Hematopoietic multipotent progenitor cell treated with erythropoietin and hydrocortisone succinate and interleukin-3 and kit ligand, for 8 days (in vitro differentiated cells): ENCODE data around the gene CEP43.

Experiments
- DNase-seq: peaks from one replicate; pipeline ENCODE4 v3.0.0-alpha.2; 2015

Gene CEP43

DNA sequence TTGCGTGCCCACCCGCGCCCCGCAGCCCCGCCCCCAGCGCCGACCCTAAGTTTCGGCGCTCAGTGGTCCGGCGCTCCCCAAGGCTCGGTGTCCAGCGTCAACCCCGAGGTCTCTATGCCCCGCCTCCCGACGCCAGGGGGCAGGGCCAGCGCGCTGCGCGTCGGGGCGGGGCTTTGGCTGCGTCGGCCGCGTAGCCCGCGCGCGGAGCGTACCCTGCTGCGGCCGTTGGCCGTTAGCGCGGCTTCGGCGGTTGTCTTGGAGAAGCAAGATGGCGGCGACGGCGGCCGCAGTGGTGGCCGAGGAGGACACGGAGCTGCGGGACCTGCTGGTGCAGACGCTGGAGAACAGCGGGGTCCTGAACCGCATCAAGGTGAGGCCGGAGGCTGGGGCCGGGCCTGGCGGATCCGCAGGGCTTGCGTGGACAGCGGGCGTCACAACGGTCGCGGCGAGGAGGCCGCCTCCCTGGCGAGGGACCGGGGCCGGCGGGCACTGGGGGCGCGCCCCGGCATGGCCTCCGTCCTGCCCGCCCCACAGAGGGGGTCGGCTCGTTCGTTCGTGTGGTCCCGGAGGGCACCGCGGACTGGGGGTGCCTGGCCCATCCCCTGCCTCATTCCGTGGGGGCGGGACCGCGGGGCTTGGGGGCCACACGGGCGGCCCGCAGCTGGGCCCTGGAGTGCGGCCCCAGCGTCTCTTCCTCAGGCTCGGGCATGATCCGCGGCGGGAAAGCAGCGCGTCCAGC, at the start of gene CEP43:
TSS of gene CEP43 (plus strand) at position 253 of the 739 bp plus-strand sequence. CDS start at position 269, 16 bp downstream.
- DNase-seq = peak; percentile 94

- DNase-seq = no peak
Measured at GRCh38 chr6:166949528-166950442, 49.4 kb upstream of the CEP43 start.

DNA sequence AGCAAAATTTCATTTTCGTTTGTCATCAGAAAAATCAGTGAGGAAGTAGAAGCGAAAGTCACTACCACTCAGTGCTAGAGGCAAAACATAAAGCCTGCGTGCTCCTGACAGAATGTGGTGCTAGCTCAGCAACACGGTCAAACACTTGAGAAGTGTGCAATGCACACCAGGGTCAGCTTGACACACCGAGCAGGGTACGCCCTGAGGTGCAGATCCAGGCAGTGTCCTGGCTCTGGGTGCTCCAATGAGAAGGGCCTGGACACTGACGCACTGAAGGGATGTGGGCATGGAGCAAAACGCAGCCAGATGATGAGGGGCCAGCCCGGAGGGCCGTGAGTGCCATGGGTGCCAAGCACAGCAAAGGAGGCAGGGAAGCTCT, 48.8 kb upstream of the CEP43 start:
- DNase-seq = no peak

DNA sequence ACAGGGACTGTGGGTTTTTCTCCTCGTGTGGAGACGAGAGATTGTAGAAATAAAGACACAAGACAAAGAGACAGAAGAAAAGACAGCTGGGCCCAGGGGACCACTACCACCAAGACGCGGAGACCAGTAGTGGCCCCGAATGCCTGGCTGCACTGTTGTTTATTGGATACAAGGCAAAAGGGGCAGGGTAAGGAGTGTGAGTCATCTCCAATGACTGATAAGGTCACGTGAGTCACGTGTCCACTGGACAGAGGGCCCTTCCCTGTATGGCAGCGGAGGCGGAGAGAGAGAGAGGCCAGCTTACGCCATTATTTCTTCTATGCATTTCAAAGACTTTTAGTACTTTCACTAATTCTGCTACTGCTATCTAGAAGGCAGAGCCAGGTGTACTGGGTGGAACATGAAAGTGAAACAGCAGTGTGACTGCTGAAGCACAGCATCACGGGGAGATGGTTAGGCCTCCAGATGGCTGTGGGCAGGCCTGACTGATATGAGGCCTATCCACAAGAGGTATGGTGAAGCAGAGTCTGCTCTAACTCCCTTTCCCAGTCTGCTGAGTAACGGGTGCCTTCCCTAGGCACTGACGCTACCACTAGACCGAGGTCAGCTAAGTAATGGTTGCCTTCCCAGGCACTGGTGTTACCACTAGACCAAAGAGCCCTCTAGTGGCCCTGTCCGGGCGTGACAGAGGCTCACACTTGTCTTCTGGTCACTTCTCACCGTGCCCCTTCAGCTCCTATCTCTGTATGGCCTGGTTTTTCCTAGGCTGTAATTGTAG, 48.1 kb upstream of the CEP43 start:
- DNase-seq = peak; percentile 75

GRCh38 chr6:166951670-166952060, 47.5 kb upstream of the CEP43 start:
- DNase-seq = no peak

DNA sequence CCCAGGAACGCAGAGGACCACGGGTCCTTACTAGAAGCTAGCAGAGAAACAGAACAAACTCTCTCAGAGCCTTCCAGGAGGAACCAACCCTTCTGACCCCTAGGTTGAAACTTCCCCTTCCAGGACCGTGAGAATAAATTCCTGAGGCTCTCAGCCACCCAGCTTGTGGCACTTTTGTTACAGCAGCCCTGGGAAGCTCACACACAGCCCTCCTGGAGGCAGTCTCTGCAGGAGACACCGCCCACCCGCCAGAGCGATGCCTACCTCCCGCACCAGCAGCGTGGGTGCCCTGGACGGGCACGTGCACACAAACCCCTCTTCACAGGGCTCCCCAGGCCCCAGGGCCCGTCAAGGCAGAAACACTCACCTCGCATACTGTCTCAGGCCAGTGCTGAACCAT, 47.1 kb upstream of the CEP43 start:
- no peak for DNase-seq

DNA sequence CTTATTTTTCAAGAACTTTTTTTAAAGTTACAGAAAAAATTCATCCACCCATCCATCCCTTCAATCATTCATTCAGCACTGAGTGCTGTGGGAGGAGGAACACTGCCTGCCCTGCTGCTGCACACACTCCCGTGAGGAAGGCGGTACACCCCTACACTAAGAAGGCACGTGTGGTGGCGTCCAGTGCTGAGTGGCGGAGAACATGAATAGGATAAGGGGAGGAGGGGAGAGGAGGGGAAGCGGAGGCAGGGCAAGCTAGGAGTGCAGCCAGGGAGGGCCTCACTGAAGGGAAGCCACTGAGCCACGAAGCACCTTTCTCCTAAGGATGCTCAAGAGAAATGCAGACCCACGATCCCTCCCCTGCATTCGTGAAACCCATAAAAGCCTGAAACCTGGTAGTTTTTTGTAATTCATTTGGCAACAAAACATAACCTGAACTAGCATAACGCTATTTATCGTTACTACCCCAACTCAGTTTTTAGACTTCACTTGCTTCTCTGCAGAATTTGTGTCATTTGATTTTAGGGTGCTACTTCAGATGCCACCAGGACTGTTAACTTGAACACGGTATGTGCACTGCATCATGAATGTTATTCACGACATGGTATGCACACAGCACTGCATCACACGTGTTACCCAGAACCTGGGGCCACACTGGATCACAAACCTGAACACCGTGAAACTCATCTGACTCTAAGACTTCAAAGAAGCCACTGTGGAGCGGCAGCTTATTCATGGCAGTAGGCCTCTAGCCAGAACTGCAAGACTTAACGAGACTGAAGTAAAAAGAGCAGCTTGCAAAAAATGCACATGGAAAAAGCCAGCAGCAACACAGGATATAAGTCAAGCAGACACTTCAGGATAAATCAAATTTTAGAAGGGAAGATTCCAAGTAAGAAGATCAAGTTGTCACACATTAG, 46.4 kb upstream of the CEP43 start:
- DNase-seq = no peak

GRCh38 chr6:166954118-166954713, 45.0 kb upstream of the CEP43 start:
- DNase-seq = no peak

DNA sequence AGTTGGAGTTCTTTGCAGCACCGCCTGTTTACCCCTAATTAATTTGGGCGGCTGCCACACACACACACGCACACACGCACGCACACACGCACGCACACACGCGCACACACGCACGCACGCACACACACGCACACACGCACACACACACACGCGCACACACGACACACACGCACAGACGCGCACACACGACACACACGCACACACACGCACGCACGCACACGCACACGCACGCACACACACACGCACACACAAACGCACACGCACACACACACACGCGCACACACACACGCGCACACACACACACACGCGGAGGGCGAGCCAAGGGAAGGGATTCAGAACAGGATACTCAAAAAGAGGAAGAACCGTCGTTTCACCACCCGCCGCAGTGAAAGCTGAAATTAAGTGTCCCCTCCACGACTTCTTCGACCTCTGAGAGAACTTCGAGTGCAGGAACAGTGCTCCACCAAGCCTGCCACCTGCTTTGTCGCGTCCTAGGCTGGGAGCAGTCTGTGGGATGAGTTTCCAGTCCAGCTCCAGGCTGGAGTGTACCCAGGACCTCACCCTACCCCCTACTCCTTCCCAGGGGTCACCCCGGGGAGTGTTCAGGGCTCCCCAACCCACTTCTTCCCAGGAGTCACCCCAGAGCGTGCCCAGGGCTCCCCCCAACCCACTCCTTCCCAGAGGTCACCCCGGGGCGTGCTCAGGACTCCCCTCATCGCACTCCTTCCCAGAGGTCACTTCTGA, 43.9 kb upstream of the CEP43 start:
- peak; percentile 63 for DNase-seq

GRCh38 chr6:166955865-166956443, 43.2 kb upstream of the CEP43 start:
- peak; percentile 29 for DNase-seq

DNA sequence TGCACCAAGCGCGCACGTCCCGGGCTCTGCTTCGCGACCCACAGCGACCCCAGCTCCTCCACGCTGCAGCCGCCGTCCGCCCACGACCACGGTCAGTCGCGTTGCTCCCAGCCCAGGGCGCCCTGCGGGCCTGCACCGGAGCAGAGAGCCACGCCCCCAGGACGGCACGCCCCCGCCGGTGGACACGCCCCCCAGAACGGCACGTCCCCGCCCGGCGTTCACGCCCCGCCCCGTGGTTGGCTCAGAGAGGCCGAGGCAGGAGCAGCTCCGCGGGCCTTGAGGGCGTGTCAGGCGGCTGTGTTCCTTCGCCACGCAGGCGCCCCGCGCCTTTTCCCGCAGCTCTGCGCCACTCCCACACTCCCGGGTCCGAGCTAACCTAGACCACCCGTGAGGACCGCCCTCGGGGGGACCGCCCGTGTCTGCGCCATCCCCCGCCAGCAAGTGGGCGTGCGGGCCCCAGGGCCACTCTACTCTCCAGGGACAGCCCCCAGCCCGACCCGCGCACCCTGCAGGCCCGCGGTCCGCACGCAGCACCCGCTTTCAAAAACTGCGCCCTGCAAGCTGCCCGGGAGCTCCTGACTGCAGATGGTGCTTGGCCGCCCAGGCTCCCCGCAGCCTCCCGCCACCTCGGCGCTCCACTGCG, 42.6 kb upstream of the CEP43 start, which contains the start of gene RNASET2:
TSS of gene RNASET2 (minus strand) at position 107 of the 643 bp plus-strand sequence. CDS start 368 bp downstream, outside the sequence.
- peak; percentile 87 for DNase-seq

DNA sequence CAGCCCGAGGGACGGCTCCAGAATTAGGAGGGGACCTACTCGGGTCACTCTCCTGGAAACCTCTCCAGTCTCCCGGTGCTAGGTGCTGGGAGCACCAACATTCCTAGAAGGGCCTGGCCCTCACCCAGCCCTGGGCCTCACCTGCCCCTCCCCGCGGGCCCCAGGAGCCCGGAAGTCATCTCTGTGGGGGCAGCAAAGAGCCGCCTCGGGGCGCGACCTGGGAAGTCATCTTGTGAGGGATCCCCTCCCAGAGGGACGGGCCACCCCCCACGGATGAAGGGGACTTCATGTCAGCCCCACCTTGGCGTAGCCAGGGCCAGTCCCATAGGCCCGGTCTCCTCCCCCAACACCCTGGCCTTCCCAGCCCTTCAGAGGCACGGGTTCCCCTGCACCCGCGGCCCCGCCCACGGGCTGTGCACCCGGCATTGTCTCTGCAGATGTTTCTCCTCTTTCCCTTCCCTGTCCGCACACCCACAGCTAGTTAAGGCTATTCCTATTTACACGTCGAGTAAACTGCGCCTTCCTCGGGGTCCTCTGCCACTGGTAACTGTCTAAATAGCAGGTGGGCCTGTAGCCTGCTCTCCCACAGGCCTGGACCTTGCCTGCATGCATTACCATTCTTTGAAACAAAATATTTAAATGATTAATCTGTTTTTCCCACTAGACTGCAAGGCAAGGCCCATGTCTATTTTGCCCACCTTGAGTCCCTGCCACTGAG, 42.0 kb upstream of the CEP43 start:
- DNase-seq = peak; percentile 32

GRCh38 chr6:166957805-166958076, 41.5 kb upstream of the CEP43 start:
- DNase-seq = no peak

- peak; percentile 49 for DNase-seq
Measured at GRCh38 chr6:166958926-166959861, 40.0 kb upstream of the CEP43 start.

- DNase-seq = no peak
Measured at GRCh38 chr6:166959911-166960608, 39.1 kb upstream of the CEP43 start.

GRCh38 chr6:166960609-166960978, 38.6 kb upstream of the CEP43 start:
- no peak for DNase-seq

GRCh38 chr6:166966268-166966667, 32.9 kb upstream of the CEP43 start:
- DNase-seq = no peak
